ENCODE results near the gene SPRN. TPM values are rescaled to one million over a fixed set of nuclear protein-coding genes. Genes with fewer than 3 reads are reported as not detected.

SPRN gene
- total RNA-seq, 1 donor from 2014 or later = 4.0 TPM

DNA sequence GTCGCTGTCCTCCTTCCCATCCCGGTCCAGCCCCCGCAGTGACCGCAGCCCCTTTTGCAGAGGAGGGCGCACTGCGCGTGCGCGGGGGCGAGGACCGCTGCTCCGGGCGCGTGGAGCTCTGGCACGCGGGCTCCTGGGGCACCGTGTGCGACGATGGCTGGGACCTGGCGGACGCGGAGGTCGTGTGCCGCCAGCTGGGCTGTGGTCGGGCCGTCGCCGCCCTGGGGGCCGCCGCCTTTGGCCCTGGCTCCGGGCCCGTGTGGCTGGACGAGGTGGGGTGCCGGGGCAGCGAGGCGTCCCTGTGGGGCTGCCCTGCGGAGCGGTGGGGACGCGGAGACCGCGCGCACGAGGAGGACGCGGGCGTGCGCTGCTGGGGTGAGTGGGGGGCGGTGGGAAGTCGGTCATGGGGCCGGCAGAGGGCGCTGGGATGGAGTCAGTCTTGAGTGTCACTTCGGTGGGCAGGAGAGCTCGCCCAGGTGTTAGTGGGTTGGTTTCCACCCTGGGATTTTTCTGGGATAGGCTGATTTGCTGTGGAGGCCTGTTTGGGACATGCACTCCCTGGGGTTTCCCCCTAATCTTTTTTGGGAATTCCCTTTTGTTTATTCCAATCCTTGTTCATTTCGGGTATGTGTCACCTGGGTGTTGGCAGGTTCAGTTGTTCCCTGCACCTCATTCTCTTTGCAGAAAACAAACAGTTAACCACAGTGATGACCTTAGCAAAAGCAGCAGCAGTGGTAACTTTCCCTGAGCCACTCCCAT lies 40.9 kb upstream of the SPRN start:
- H2AFZ ChIP-seq (ENCODE audit: low read depth, low read length) = no peak overlapping the region
- H3K4me2 ChIP-seq (ENCODE audit: low read length) = no peak overlapping the region
- peaks cover 32% of the 10 kb centered on the region for H3K27me3 Mint-ChIP-seq (ENCODE audit: low read depth, unreplicated experiment)
- no peak overlapping the region for H3K27ac ChIP-seq (ENCODE audit: low read depth, low read length)
- H3K36me3 ChIP-seq (ENCODE audit: insufficient read depth, low read length) = no peaks in the 10 kb centered on the region
- TF ChIP-seq EZH2 (IDR thresholded peaks at IDR 0.05; ENCODE audit: insufficient read depth, low read length) = no peak
- TF ChIP-seq, protein P1, sequence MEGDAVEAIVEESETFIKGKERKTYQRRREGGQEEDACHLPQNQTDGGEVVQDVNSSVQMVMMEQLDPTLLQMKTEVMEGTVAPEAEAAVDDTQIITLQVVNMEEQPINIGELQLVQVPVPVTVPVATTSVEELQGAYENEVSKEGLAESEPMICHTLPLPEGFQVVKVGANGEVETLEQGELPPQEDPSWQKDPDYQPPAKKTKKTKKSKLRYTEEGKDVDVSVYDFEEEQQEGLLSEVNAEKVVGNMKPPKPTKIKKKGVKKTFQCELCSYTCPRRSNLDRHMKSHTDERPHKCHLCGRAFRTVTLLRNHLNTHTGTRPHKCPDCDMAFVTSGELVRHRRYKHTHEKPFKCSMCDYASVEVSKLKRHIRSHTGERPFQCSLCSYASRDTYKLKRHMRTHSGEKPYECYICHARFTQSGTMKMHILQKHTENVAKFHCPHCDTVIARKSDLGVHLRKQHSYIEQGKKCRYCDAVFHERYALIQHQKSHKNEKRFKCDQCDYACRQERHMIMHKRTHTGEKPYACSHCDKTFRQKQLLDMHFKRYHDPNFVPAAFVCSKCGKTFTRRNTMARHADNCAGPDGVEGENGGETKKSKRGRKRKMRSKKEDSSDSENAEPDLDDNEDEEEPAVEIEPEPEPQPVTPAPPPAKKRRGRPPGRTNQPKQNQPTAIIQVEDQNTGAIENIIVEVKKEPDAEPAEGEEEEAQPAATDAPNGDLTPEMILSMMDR (IDR thresholded peaks at IDR 0.05; ENCODE audit: insufficient read depth, low read depth, low read length) = no peak
- no peaks in the 10 kb centered on the region for H4K20me1 ChIP-seq (ENCODE audit: insufficient read depth, low read length)
- no peak overlapping the region for H3K4me3 Mint-ChIP-seq (ENCODE audit: unreplicated experiment)
- no peak overlapping the region for H3K9ac ChIP-seq (ENCODE audit: low read length)
- no peak overlapping the region for H3K27ac Mint-ChIP-seq (ENCODE audit: unreplicated experiment)
- no peaks in the 10 kb centered on the region for H3K4me1 Mint-ChIP-seq (ENCODE audit: low read depth, unreplicated experiment)
- no peak overlapping the region for H3K4me3 ChIP-seq (ENCODE audit: insufficient read depth, low read depth, low read length)
- H3K9me3 Mint-ChIP-seq (ENCODE audit: unreplicated experiment) = peaks cover 15% of the 10 kb centered on the region
- no peaks in the 10 kb centered on the region for H3K27me3 ChIP-seq (ENCODE audit: insufficient read depth, low read length)
- DNase-seq (ENCODE audit: low read depth) (no peak), FAIRE-seq (no peak)
- H3K9me3 ChIP-seq (ENCODE audit: insufficient read depth, low read depth, low read length) = no peaks in the 10 kb centered on the region
- peaks cover 7% of the 10 kb centered on the region for H3K36me3 Mint-ChIP-seq (ENCODE audit: low read depth, unreplicated experiment)
- H3K79me2 ChIP-seq (ENCODE audit: insufficient read depth, low read length) = no peaks in the 10 kb centered on the region
- no peaks in the 10 kb centered on the region for H3K4me1 ChIP-seq (ENCODE audit: insufficient read depth, low read length)

DNA sequence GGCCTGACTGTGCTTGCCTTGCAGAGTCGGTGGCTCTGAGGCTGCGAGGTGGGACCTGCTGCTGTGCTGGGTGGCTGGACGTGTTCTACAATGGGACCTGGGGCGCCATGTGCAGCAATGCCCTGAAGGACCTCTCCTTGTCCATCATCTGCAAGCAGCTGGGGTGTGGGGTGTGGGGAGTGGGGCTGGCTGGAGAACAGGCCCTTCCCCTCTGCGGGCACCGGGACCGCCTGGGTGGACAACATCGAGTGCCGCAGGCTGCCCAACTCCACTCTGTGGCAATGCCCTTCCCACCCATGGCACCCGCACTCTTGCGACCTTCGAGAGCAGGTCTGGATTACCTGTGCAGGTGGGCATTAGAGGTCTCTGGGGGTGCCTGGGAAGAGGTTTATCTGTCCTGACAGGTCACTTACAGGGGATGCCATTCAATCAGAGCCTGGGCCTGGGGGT lies 40.2 kb upstream of the SPRN start:
- DNase-seq (ENCODE audit: low read depth) (no peak), FAIRE-seq (no peak)
- H3K27me3 Mint-ChIP-seq (ENCODE audit: low read depth, unreplicated experiment) = peaks cover 32% of the 10 kb centered on the region
- Histone ChIP-seq H3K79me2 (ENCODE audit: insufficient read depth, low read length) (no peaks in the 10 kb centered on the region), H4K20me1 (ENCODE audit: insufficient read depth, low read length) (no peaks in the 10 kb centered on the region), H3K27me3 (ENCODE audit: insufficient read depth, low read length) (no peaks in the 10 kb centered on the region), H3K4me2 (ENCODE audit: low read length) (no peak overlapping the region), H3K27ac (ENCODE audit: low read depth, low read length) (no peak overlapping the region), H3K36me3 (ENCODE audit: insufficient read depth, low read length) (no peaks in the 10 kb centered on the region), H3K4me3 (ENCODE audit: insufficient read depth, low read depth, low read length) (no peak overlapping the region), H3K9ac (ENCODE audit: low read length) (no peak overlapping the region), H3K9me3 (ENCODE audit: insufficient read depth, low read depth, low read length) (no peaks in the 10 kb centered on the region), H3K4me1 (ENCODE audit: insufficient read depth, low read length) (no peaks in the 10 kb centered on the region), H2AFZ (ENCODE audit: low read depth, low read length) (no peak overlapping the region)
- no peak overlapping the region for H3K27ac Mint-ChIP-seq (ENCODE audit: unreplicated experiment)
- H3K9me3 Mint-ChIP-seq (ENCODE audit: unreplicated experiment) = peaks cover 12% of the 10 kb centered on the region
- TF ChIP-seq, protein P1 (IDR thresholded peaks at IDR 0.05; ENCODE audit: insufficient read depth, low read depth, low read length) = no peak
- TF ChIP-seq EZH2 (IDR thresholded peaks at IDR 0.05; ENCODE audit: insufficient read depth, low read length) = no peak
- peaks cover 7% of the 10 kb centered on the region for H3K36me3 Mint-ChIP-seq (ENCODE audit: low read depth, unreplicated experiment)
- no peaks in the 10 kb centered on the region for H3K4me1 Mint-ChIP-seq (ENCODE audit: low read depth, unreplicated experiment)
- H3K4me3 Mint-ChIP-seq (ENCODE audit: unreplicated experiment) = no peak overlapping the region

Measured in astrocyte (in vitro differentiated cells and primary cell).